ENCODE results near the gene SCN2A.
"Not testable (repeated sequence)": the region's sequence is repeated elsewhere in the genome, so short reads cannot be mapped to it uniquely, and the experiment has no call there.

The SCN2A gene

GRCh38 chr2:165369898-165370296 is 130.7 kb downstream of the SCN2A start:
- no peak overlapping the region for H3K4me3 ChIP-seq (ENCODE audit: low read depth, low read length)
- TF ChIP-seq CTCF (IDR thresholded peaks at IDR 0.05; ENCODE audit: low read depth, low read length) = no peak

GRCh38 chr2:165371356-165371755 is 132.1 kb downstream of the SCN2A start:
- TF ChIP-seq CTCF (IDR thresholded peaks at IDR 0.05; ENCODE audit: low read depth, low read length) = no peak
- no peak overlapping the region for H3K4me3 ChIP-seq (ENCODE audit: low read depth, low read length)

GRCh38 chr2:165373278-165374010 is 134.2 kb downstream of the SCN2A start:
- H3K4me3 ChIP-seq (ENCODE audit: low read depth, low read length) = no peak overlapping the region
- no peak for TF ChIP-seq CTCF (IDR thresholded peaks at IDR 0.05; ENCODE audit: low read depth, low read length)

GRCh38 chr2:165376571-165376975 is 137.4 kb downstream of the SCN2A start:
- H3K4me3 ChIP-seq (ENCODE audit: low read depth, low read length) = no peak overlapping the region
- TF ChIP-seq CTCF (IDR thresholded peaks at IDR 0.05; ENCODE audit: low read depth, low read length) = no peak

- TF ChIP-seq CTCF (IDR thresholded peaks at IDR 0.05; ENCODE audit: low read depth, low read length) = no peak
- H3K4me3 ChIP-seq (ENCODE audit: low read depth, low read length) = no peak overlapping the region
Measured at GRCh38 chr2:165382362-165382761, 143.1 kb downstream of the SCN2A start.

- no peak overlapping the region for H3K4me3 ChIP-seq (ENCODE audit: low read depth, low read length)
- no peak for TF ChIP-seq CTCF (IDR thresholded peaks at IDR 0.05; ENCODE audit: low read depth, low read length)
Measured at GRCh38 chr2:165390875-165391274, 151.7 kb downstream of the SCN2A start.

- TF ChIP-seq CTCF (IDR thresholded peaks at IDR 0.05; ENCODE audit: low read depth, low read length) = no peak
- H3K4me3 ChIP-seq (ENCODE audit: low read depth, low read length) = no peak overlapping the region
Measured at GRCh38 chr2:165391791-165392190, 152.6 kb downstream of the SCN2A start.

- not testable (repeated sequence) for H3K4me3 ChIP-seq (ENCODE audit: low read depth, low read length)
Measured at GRCh38 chr2:165398603-165399002, 159.4 kb downstream of the SCN2A start.

All from WI38 (cell line).